Body of pancreas (tissue), 4 donors: ENCODE measurements around the gene SH3TC1. TPM values are rescaled to one million over a fixed set of nuclear protein-coding genes. Genes with fewer than 3 reads are reported as not detected.

Experiments
- ATAC-seq: fragments of 150-250 bp; one replicate; pipeline ENCODE4 v1.9.1; 2016
- DNase-seq, 4 donors: peaks; one replicate each; pipeline ENCODE4 v3.0.0-alpha.2; 2019
- H3K27ac ChIP-seq, 4 donors: fragments of 200-600 bp; sonication (generic); 1 replicate in 3 of 4; 2 replicates in 1 of 4; pipeline versions ENCODE4 v1.5.1 to v1.6.1; 2016 to 2019; ENCODE audit warnings: mild to moderate bottlenecking in 1 of 4, mixed read lengths in 1 of 4, moderate library complexity in 1 of 4
- H3K27me3 ChIP-seq, 2 donors: fragments of 200-600 bp; sonication (generic); one replicate each; pipeline ENCODE4 v1.6.0; 2016; ENCODE audit warnings: mild to moderate bottlenecking in 1 of 2
- H3K36me3 ChIP-seq, 2 donors: fragments of 200-600 bp; sonication (generic); replicated peaks in 1 of 2; 2 replicates each; pipeline ENCODE4 v1.5.1; 2016; ENCODE audit warnings: low read depth in 2 of 2; ENCODE audit not compliant: insufficient read depth in 1 of 2
- H3K4me1 ChIP-seq: fragments of 200-600 bp; sonication (generic); one replicate; pipeline ENCODE4 v1.6.0; 2016
- H3K4me3 ChIP-seq, 2 donors: fragments of 200-600 bp; sonication (generic); 1 replicate in 1 of 2; 2 replicates in 1 of 2; pipeline ENCODE4 v1.5.1; 2016 to 2019
- H3K9me3 ChIP-seq, 3 donors: fragments of 200-600 bp; sonication (generic); 1 replicate in 2 of 3; 2 replicates in 1 of 3; pipeline ENCODE4 v1.5.1; 2016
- POLR2A ChIP-seq, 3 donors: fragments of 450-650 bp; IDR thresholded peaks; one replicate each; pipeline ENCODE4 v1.6.1; 2016; ENCODE audit warnings: antibody characterized with exemption in 3 of 3, mild to moderate bottlenecking in 2 of 3
- WGBS, 2 donors: methylation state at CpG; one replicate each; pipeline ENCODE4 v1.1.5; 2017; 5-methylcytosine and 5-hydroxymethylcytosine counted together
- intact Hi-C: fragments of 100-400 bp; cut with DNase I; formaldehyde crosslinking; loops from one replicate; pipeline ENCODE4 v1.15.1; 2023
- total RNA-seq, 2 donors: library from RNA; depleted of rRNA; stranded (reverse); fragments of >200 nt; gene quantifications; one replicate each; pipeline ENCODE4 v1.1.0, GENCODE V29; 2016
- TF ChIP-seq, protein P1 (sequence below), 7 experiments: fragments of 450-650 bp in 4 of 7; fragments of 200-600 bp in 3 of 7; sonication (generic) in 3 of 7; IDR thresholded peaks; one replicate each; pipeline ENCODE4 v1.5.1; 2016 to 2019; ENCODE audit warnings: antibody characterized with exemption in 7 of 7

The SH3TC1 gene
- total RNA-seq, 2 donors from 2014 or later, result 31.1 to 103 TPM

DNA sequence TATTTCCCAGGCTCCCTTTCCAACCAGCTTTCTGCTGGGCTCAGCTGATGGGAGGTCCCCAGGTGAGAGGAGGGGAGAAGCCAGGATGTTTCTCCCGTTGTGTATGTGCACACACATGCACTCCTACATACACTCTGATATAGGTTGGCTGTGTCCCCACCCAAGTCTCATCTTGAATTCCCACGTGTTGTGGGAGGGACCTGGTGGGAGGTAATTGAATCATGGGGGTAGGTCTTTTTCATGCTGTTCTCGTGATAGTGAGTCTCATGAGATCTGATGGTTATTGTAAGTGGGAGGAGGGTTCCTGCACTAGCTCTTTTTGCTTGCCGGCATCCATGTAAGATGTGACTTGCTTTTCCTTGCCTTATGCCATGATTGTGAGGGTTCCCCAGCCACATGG is 58.8 kb downstream of the SH3TC1 start:
- WGBS, 2 donors, result 47 to 64% methylated on average over 4 of the region's 4 CpGs
- DNase-seq, result no peak

DNA sequence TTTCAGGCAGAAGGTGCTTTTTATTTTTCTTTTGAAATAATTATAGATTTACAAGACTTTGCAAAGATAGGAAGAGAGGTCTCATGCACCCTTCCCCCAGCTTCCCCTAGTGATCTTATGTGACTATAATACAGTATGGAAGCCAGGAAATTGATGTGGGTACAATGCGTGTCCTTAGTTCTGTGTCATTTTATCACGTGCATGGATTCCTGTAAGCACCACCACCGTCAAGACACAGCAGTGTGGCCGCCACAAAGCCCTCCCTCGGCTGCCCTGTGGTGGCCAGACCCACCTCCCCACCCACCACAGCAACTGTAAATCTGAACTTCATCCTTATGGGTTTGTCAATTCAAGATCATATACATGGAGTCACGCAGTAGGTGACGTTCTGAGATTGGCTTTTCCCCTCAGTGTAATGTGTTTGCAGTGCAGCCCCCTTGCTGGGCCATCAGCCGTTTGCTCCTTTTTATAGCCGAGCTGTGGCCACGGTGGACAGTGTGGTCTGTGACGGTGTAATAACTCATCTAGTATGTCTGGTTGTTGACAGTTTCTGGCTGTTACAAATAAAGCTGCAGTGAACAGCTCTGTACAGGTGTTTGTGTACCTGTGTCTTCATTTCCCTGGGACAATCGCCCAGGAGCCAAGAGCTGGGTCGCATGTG is 59.6 kb downstream of the SH3TC1 start:
- Histone ChIP-seq H3K4me1 (no peaks in the 10 kb centered on the region), H3K36me3 (no peaks in the 10 kb centered on the region), H3K27me3 (no peaks in the 10 kb centered on the region), H3K27ac (no peak overlapping the region), H3K4me3 (no peak overlapping the region), H3K9me3 (no peaks in the 10 kb centered on the region)
- ATAC-seq (no peak), DNase-seq (no peak)
- TF ChIP-seq, protein P1, sequence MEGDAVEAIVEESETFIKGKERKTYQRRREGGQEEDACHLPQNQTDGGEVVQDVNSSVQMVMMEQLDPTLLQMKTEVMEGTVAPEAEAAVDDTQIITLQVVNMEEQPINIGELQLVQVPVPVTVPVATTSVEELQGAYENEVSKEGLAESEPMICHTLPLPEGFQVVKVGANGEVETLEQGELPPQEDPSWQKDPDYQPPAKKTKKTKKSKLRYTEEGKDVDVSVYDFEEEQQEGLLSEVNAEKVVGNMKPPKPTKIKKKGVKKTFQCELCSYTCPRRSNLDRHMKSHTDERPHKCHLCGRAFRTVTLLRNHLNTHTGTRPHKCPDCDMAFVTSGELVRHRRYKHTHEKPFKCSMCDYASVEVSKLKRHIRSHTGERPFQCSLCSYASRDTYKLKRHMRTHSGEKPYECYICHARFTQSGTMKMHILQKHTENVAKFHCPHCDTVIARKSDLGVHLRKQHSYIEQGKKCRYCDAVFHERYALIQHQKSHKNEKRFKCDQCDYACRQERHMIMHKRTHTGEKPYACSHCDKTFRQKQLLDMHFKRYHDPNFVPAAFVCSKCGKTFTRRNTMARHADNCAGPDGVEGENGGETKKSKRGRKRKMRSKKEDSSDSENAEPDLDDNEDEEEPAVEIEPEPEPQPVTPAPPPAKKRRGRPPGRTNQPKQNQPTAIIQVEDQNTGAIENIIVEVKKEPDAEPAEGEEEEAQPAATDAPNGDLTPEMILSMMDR (IDR thresholded peaks at IDR 0.05), result no peak
- no peak for TF ChIP-seq POLR2A (IDR thresholded peaks at IDR 0.05)
- intact Hi-C loops, result no loop called here
- WGBS, 2 donors, result 52 to 67% methylated on average over 13 of the region's 13 CpGs

More for the DNA sequence above, 58.8 kb downstream of the SH3TC1 start:
- no peaks in the 10 kb centered on the region for H3K36me3 ChIP-seq
- H3K4me3 ChIP-seq, result no peak overlapping the region
- intact Hi-C loops, result no loop called here
- TF ChIP-seq, protein P1 (IDR thresholded peaks at IDR 0.05), result no peak
- H3K27me3 ChIP-seq, result no peaks in the 10 kb centered on the region
- ATAC-seq, result no peak
- H3K9me3 ChIP-seq, result no peaks in the 10 kb centered on the region
- no peak overlapping the region for H3K27ac ChIP-seq
- H3K4me1 ChIP-seq, result no peaks in the 10 kb centered on the region

DNA sequence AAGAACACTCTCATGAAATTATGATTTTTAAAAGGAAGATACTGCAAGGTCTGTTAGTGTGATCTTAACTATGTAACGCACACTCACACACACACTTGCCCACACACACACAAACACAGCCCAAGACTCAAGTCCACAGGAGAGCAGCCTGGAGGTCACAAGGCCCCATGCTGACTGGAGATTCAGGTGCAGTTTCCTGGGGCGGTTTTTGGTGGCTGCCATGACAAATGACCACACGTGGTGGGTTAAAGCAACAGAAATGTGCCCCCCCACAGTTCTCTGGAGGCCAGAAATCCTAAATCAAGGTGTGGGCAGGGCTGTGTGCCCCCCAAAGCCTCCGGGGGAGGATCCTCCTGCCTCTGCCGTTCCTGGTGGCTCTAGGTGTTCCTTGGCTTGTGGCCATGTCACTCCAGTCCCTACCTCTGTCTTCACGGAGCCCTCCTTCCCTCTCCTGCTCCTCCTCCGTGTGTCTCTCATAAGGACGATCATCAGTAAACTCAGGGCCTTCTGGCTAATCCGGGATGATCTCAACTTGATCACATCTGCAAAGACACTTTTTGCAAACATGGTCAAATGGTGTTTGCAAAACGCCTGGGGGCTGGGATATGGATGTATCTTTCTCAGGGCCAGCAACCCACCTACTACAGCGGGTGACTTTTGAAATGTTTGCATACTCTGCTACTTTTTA is 60.8 kb downstream of the SH3TC1 start:
- H3K9me3 ChIP-seq, result no peaks in the 10 kb centered on the region
- intact Hi-C loops, result no loop called here
- TF ChIP-seq, protein P1 (IDR thresholded peaks at IDR 0.05), result no peak
- H3K36me3 ChIP-seq, result no peaks in the 10 kb centered on the region
- no peak overlapping the region for H3K4me3 ChIP-seq
- no peaks in the 10 kb centered on the region for H3K4me1 ChIP-seq
- no peak for DNase-seq
- no peak overlapping the region for H3K27ac ChIP-seq
- H3K27me3 ChIP-seq, result no peaks in the 10 kb centered on the region
- 68 to 72% methylated on average over 10 to 11 of the region's 11 CpGs for WGBS, 2 donors
- no peak for ATAC-seq

DNA sequence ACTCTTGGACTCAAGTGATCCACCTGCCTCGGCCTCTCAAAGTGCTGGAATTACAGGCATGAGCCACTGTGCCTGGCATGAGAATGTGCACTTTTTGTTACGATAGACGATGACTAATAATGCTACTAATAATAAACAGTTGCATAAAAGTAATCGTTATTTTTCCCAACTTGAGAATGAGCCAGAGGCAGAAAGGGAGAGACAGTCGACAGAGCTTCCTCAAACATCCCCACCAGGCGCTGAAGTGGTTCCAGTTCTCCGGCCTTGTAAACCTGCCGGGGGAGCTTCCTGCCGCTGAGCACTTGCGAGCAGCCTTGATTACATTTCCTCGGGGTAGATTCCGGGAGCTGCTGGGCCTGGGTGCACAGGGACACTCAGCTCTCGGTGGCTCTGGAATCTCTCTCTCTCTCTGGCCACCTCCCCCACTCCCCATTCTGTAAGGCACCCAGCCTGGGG is 61.6 kb downstream of the SH3TC1 start:
- peak; percentile 18 for ATAC-seq
- DNase-seq, result peak in 2 of 4 donors; percentile 33
- Histone ChIP-seq H3K4me1 (no peaks in the 10 kb centered on the region), H3K4me3 (no peak overlapping the region), H3K36me3 (no peaks in the 10 kb centered on the region), H3K9me3 (no peaks in the 10 kb centered on the region), H3K27me3 (no peaks in the 10 kb centered on the region), H3K27ac (no peak overlapping the region)
- TF ChIP-seq POLR2A (IDR thresholded peaks at IDR 0.05), result no peak
- TF ChIP-seq, protein P1 (IDR thresholded peaks at IDR 0.05), result no peak
- WGBS, 2 donors, result 39 to 46% methylated on average over 6 to 13 of the region's 13 CpGs
- intact Hi-C loops, result no loop called here
